GM19324 (cell line): Measurements from ENCODE around the gene HECW1.

Experiments used
- ATAC-seq: cut with Tn5 transposase; IDR thresholded peaks from one replicate; pipeline ENCODE4 v1.9.1; 2021; ENCODE audit warnings: mild to moderate bottlenecking, moderate library complexity; ENCODE audit not compliant: unreplicated experiment, low FRiP score

HECW1 gene

DNA sequence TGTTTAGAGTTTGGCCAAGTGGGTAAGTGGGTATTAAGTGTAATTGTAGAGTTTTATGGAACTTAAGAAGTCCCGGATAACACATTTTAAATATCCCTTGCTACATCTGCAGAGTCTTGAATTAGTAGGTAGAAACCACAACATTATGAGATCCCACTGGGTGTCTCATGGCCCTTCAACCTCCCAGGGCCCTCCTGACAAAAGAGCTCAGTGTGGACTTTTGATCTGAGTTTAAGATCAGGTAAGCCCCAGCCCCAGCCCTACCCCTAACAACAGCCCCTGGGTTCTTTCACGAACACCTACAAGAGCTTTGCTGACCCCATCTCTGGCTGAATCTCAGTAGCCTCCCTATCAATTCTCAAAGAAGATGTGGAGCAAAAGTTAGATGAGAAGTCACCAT lies 405.0 kb downstream of the HECW1 start:
- ATAC-seq, result no peak

DNA sequence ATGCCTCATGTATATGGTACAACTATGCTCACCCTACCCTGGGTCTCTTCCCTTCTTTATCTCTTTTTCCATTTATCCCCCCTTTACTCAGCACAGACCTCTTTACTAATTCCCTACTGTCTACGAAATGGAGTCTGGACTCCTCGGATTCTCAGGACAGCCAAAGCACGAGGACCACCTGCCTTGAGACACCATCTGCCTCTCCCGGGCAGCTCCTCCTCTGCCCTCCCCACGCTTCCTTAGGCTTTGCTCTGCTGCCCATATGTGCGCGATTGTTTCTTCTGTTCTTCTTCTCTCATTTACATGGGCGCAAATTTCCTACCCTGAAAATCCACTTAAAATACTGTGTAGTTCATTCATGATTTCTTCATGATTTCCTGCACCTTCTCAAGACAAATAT lies 407.8 kb downstream of the HECW1 start:
- ATAC-seq, result no peak

DNA sequence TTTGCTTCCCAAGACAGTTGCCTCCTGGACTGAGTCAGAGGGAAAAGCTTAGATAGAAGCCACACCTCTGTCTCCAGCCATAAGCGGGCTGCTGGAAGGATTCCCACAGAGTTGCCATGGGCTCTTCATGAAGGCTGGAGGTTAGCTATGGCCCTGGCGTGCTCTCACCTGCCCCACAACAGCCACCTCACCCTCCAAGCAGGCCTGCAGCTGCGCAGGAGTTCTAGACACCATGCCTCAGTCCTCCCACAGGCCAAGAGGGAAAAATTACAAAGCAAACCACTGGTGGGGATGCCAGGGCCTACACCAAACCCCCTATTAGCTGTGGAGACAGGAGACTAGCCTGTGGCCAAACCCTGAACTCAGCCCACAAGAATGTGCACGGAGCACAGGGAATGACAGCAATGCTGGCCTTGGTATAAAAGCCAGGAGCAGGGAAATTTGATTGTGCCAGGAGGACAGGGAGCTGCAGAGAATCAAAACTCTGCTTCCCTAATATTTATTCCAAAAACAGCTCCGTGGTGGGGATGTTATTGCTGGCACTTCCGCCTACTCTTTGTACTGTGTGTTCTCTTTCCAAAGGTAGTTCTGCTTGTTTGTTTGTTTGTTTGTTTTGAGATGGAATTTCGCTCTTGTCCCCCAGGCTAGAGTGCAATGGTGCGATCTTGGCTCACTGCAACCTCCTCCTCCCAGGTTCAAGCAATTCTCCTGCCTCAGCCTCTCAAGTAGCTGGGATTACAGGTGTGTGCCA lies 410.1 kb downstream of the HECW1 start:
- ATAC-seq, result no peak

DNA sequence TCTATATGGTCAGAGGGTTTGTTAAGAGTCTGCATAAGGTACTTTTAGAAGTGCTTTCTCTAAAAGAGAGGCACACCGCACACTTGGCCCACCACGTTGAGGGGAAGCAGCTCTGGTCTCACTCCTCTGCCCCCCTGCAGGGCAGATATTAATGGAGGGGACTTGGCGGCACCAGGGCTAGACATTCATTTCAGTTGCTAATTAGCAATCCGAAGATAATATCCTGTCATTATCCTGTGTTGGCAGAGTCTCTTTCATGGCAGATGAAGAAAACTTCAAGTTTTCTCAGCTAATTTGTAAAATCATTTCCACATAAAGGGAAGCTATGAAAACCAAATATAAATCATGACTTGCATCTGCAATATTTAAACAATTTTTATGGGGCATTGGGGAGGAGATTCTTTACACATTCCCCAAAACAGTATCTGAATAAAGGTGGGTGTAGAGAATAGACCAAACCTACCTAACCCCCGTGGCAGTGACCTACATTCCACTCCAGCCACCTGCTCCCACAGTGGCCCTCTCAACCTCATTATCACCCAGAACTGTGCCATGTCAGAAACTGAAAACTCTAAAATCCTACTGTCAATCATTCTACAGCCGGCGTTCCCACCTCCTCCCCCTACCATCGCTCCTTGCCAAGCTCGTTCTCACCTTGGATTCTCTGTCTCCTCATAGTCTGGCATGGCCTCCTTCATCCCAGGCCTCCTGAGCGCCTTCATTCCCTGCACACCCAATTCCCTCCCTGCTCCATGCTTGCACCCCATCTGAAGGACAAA lies 416.3 kb downstream of the HECW1 start:
- ATAC-seq, result no peak

DNA sequence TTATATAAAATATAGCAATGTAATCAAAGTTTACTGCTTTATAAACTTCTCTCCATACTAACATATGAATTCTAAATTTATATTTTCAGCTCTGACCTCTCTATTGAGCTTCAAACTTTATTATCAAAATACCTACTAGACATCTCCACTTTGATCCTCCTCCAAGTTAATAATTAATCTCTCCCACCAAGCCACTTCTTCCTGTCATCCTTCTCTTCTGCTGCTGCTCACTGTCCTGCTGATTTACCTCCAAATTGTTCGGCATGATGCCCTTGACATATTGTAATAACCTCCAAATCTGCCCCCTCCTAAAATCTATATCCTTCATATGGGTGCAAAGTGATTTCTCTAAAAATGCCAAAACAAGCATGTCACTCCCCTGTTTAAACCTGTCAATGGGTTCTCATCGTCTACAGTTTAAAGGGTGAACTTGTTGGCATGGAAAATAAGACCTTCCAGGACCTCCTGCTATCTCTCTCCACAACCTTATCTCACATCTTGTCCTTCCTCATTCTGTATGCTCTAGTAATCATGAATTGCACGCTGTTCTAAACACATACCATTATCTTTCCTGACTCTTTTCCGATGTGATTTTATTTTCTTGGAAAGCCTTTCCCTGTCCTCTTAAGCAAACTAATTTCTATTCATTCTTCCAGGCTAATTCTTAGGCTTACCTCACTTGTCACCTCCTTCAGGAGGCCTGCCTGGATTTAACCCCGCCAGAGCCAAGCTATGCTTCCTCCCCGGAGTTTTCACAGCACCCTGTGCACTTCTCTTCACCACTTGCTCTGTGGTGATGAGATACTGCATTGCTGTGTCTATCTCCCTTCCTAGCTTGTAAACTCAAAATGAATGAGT lies 418.3 kb downstream of the HECW1 start:
- no peak for ATAC-seq

DNA sequence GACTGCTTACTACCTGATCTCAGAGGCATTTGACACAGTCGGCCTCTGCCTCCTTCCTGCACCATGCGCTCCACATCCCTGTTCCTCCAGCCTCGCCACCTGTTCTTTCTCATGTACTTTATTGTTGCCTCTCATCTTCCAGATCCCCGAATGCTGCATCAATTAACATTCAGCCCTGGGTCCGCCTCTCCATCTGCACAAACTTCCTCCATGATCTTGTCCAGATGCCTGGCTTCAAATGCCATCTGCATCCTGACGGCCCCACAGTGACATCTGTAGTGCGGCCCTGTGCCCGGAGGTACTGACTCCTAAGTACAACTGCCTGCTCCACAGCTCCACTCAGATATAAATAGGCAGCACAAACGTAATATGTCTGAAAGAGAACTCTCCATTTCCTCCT lies 419.3 kb downstream of the HECW1 start:
- no peak for ATAC-seq

DNA sequence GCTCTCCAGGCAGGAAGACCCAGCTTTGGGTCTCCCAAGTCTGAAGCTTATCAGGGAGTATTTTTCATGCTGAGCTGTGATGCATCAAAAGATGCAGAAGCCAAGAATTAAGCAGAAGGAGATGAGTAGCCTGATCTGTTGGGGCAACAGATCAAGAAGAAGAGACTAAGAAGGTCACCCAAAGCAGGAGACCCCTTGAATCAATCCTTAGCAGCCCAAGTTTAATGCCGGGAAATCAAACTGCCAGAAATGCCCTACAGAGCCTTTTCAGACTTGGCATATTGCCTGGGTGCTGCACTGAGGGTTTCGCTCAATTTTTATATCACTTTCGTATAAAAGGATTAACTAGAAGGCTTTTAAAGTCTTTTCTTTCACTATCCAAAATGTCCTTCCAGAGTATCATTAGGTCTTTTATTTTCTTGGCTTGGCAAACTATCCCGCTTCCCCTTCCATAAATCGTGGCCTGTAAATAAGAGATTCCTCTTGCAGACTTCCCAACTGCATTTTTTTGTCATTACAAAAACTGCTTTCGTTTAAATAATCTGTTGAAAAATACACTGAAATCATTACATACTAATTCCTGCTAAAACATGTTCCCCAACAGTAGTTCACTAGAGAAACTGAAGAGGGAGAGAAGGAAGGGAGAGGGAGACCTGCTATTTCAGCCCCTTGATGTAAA lies 421.5 kb downstream of the HECW1 start:
- ATAC-seq, result no peak

DNA sequence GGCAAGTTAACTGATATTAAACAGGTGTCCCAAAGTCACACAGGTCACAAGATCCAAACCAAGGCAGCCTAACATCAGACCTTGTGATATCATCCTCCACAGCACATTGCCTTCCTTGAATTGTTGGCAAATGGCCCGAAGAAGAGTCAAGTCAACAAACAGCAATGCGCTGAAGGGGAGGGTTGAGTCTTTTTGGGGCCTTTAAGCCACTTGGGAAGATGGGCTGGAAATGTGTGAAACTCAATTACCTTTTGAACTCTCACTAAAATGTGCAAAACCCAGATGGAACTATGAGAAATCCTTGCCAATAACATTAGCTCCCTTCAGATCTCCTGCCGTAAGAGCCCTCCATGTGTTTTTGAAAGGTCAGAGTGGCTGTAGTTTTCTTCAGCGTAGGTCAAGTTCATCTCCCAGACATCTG lies 422.6 kb downstream of the HECW1 start:
- no peak for ATAC-seq

DNA sequence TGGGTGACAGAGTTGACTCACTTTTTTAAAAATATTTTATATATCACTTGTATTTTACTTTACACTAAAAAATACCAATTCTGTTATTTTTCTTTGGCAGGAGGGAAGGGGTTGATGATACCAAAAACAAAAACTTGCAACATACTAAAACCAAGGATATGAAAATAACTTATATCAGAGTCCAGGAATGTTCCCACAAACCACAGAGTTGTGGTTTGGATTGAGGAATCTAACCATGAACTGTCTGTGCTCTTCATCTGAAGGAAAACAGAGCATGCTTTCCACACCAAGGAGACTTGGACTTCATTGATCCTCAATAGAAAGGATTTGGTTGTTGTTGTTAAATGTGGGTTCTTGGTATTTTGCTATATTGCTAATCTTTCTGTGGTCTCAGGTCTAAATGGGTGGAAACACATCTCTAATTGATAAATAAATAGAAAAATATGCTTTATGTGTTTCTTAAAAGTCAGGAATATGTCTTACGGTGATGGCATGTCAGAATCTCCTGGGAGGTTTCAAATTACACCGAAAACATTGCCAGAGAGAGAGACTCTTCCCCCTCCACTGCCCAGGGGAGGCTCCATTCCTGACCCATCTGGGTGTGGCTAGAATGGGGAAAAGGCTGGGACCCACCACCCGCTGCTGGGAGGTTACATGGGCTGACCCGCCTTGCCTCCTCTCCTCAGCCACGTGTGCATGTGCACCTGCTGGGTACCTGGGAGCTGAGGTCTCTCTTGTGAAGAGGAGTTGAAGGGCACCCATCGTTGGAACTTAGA lies 423.6 kb downstream of the HECW1 start:
- ATAC-seq, result no peak

DNA sequence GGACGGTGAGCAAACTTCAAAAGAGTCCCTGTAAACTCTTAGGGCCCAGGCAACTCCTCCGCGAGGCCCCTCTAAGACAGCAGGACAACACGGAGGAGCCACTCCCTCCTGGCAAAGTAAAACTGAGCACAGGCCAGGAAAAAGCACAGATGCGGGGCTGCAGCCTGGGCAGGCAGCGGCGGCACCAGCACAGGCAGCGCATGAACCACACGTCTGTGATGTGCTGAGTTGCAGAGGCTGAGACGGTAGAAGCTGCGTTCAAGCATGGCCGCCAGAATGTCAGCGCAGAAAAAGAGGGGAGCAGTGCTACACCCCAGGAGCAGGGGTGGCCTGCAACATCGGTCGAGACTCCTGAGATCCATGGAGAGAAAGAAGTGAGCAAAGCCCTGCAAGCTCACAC lies 424.3 kb downstream of the HECW1 start:
- no peak for ATAC-seq

DNA sequence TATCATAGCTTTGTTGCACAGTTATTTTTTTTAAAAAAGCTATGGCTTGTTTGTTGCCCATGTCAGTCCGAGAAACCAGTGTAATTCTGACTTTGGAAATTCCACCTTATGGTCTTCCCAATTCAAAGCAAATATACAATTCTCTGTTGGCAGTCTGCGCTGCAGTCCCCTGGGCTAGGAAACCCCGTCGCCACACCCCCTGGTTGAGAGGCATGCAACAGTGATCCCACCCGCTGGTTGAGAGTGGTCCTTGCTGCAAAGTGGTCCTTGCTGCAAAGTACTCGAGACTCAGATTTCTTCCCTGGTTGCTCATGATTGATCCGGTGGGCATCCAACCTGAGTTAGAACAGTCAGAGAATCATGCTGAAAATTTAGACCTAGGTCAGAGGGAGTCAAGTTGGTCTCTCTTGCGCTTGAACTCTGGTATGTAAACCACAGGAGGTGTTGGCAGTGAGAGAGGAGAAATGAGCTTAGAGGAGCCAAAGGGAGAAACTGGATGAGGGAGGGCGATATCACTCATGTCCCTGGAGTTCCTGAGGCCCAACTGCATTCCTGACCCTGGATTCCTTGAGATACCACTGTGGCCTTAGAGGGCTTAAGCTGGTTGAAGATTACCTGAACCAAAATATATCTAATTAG lies 425.4 kb downstream of the HECW1 start:
- no peak for ATAC-seq

DNA sequence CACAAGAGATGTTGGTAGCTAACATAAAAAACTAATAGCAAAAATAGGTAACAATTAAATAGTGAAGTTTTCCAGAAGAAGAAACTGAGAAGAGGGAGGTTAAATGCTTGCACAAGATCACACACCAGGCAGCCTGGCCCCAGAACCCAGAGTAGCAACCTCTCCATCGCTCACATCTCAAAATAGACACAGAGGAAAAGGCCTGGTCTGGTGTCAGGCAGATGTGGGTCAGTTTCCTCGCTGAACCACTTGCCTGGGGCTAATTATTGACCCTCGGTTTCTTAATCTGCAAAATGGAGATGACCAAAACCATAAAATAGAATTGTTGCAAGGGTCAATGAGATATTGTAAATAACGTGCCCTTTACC lies 425.9 kb downstream of the HECW1 start:
- no peak for ATAC-seq

DNA sequence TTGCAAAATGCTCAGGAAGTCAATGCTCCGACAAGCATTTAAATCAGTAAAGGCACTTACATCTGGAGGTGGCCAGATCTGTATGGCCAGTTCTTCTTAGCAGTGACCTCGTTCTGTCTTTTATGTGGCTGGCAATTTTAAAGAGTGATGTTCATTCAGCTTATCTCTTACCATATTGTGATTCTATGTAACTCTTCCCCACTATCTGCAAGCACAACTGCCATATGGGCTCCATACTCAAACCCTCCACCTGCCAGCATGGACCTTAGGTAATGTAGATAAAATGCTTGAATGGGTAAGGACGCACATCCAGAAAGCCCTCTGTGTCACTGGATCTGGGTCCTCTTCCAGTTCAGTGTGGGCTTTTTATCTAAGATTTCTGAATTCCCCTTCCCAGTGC lies 428.0 kb downstream of the HECW1 start:
- ATAC-seq, result no peak

DNA sequence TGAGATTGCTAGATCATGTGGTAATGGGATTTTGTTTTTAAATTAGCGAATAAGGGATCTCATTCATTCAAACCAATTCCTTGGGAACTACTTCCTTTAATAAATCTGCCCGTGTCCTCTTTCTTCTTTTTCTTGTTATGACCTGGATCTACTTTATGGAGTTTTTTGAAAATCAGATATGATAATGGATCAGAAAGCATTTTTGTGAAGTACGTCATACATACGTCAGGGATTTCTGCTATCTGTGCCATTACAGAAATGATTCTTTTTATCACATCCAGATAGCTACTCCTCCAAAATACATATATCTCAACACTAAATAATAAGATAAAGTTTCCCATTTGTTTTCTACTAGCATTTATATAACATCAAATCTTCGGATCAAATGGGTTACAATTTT lies 430.3 kb downstream of the HECW1 start:
- ATAC-seq, result no peak

DNA sequence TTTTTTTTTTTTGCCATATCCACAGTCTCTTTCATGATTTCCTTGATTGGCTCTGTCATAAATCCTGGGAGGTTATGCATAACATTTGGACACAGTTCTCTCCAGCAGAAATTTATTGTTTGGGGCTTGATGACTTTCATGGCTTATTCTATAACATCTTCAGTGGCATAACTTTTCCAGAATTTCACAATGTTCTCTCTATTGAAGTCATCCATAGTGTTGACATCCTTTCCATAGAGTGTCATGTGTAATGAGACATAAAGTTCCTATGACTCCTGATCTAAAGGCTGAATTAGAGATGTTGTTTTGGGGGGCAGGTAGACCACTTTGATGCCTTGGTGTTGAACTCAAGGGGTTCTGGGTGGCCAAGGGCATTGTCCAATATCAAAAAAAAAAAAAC lies 433.8 kb downstream of the HECW1 start:
- no peak for ATAC-seq

DNA sequence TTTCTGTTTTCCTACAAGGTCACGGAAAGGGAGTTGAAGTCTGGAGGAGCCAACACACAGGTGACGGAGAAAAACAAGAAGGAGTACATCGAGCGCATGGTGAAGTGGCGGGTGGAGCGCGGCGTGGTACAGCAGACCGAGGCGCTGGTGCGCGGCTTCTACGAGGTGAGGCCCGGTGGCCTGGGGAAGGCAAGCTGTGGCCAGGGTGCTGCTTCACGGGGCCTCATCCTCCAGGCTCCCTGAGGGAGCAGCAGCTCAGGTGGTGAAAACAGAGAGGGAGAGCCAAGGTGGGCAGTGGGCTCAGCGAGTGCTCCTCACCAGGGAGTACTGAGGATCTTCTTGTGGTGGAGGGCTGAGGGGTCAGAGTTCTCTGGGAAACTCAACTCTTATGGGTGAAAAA lies 438.0 kb downstream of the HECW1 start:
- no peak for ATAC-seq

DNA sequence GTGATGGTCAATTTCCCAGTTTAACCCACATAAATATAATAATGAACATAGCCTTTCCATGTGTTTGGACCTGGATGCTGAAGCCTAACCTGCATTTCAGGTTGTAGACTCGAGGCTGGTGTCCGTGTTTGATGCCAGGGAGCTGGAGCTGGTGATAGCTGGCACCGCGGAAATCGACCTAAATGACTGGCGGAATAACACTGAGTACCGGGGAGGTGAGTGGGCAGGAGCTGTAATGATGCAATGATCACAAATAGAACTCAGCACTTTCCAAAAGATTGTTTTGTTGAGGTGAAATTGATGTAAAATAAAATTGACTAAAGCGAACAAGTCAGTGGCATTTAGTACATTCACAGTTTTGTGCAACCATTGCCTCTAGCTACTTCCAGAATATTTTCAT lies 439.7 kb downstream of the HECW1 start:
- no peak for ATAC-seq

DNA sequence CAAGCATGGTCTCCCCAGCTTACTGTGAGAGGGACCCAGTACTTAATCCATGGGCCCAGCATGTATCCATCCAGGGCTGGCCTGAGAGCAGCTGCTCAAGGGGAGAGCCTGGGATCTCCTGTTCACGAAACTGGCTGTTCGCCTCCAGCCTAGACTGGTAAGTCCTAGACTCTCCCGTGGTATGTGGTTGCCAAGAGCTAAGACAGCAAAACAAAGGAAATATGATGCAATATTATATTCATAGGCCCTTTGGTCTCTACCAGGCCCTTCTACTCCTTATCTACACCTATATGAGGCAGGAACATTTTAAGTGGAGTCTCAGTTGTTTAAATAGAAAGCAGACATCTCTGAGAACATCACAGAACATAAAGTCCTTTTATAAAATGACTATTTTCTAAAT lies 441.6 kb downstream of the HECW1 start:
- ATAC-seq, result no peak

DNA sequence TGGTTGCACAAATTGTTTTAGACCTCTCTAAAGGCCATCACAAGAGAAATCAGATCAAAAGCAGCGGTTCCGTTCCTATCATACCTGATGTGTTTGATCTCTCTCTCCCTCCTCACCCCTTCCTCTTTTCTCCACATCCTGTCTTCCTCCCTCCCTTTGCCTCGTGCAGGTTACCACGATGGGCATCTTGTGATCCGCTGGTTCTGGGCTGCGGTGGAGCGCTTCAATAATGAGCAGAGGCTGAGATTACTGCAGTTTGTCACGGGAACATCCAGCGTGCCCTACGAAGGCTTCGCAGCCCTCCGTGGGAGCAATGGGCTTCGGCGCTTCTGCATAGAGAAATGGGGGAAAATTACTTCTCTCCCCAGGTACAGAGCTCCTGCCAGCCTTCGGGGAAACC lies 442.0 kb downstream of the HECW1 start:
- ATAC-seq, result no peak
